ENCODE data around the gene BAHCC1. TPM values are rescaled to one million over a fixed set of nuclear protein-coding genes. Genes with fewer than 3 reads are reported as not detected.

Gene BAHCC1
- total and polyA plus RNA-seq, 2 donors: 10.1 to 15.9 TPM

- Histone ChIP-seq H3K4me3 (ENCODE audit: low read depth, low read length) (peak overlapping the region; percentile 62), H3K4me1 (ENCODE audit: insufficient read depth) (peaks cover 3% of the 10 kb centered on the region), H3K36me3 (ENCODE audit: insufficient read depth) (no peaks in the 10 kb centered on the region), H3K27ac (ENCODE audit: low read depth) (peak overlapping the region; percentile 95)
- no peak for DNase-seq (ENCODE audit: extremely low spot score)
- under 1% methylated on average over 57 of the region's 60 CpGs for WGBS
Measured at GRCh38 chr17:81386646-81387099, 8.6 kb upstream of the BAHCC1 start.

GRCh38 chr17:81387100-81388090 is 7.9 kb upstream of the BAHCC1 start:
- WGBS: 7% methylated on average over 96 of the region's 96 CpGs
- H3K4me1 ChIP-seq (ENCODE audit: insufficient read depth): peaks cover 3% of the 10 kb centered on the region
- no peak for DNase-seq (ENCODE audit: extremely low spot score)

GRCh38 chr17:81388091-81388611 is 7.1 kb upstream of the BAHCC1 start:
- Histone ChIP-seq H3K4me3 (ENCODE audit: low read depth, low read length) (no peak overlapping the region), H3K4me1 (ENCODE audit: insufficient read depth) (peaks cover 3% of the 10 kb centered on the region), H3K27ac (ENCODE audit: low read depth) (peak overlapping the region; percentile 95), H3K36me3 (ENCODE audit: insufficient read depth) (no peaks in the 10 kb centered on the region)
- DNase-seq (ENCODE audit: extremely low spot score): no peak
- 81% methylated on average over 14 of the region's 14 CpGs for WGBS

More at GRCh38 chr17:81387100-81388090, 7.9 kb upstream of the BAHCC1 start:
- H3K36me3 ChIP-seq (ENCODE audit: insufficient read depth): no peaks in the 10 kb centered on the region
- peak overlapping the region; percentile 62 for H3K4me3 ChIP-seq (ENCODE audit: low read depth, low read length)
- peak overlapping the region; percentile 95 for H3K27ac ChIP-seq (ENCODE audit: low read depth)

GRCh38 chr17:81388612-81389367 is 6.5 kb upstream of the BAHCC1 start:
- WGBS: 48% methylated on average over 19 of the region's 19 CpGs
- Histone ChIP-seq H3K4me1 (ENCODE audit: insufficient read depth) (peaks cover 3% of the 10 kb centered on the region), H3K4me3 (ENCODE audit: low read depth, low read length) (no peak overlapping the region), H3K36me3 (ENCODE audit: insufficient read depth) (no peaks in the 10 kb centered on the region), H3K27ac (ENCODE audit: low read depth) (peak overlapping the region; percentile 46)
- DNase-seq (ENCODE audit: extremely low spot score): no peak

- DNase-seq (ENCODE audit: extremely low spot score): no peak
- peaks cover 3% of the 10 kb centered on the region for H3K4me1 ChIP-seq (ENCODE audit: insufficient read depth)
Measured at GRCh38 chr17:81389585-81389984, 5.7 kb upstream of the BAHCC1 start.

GRCh38 chr17:81390029-81390872 is 5.0 kb upstream of the BAHCC1 start:
- peaks cover 3% of the 10 kb centered on the region for H3K4me1 ChIP-seq (ENCODE audit: insufficient read depth)
- 81% methylated on average over 17 of the region's 17 CpGs for WGBS

More at GRCh38 chr17:81389585-81389984, 5.7 kb upstream of the BAHCC1 start:
- H3K36me3 ChIP-seq (ENCODE audit: insufficient read depth): no peaks in the 10 kb centered on the region
- 70% methylated on average over 10 of the region's 10 CpGs for WGBS
- H3K4me3 ChIP-seq (ENCODE audit: low read depth, low read length): no peak overlapping the region
- H3K27ac ChIP-seq (ENCODE audit: low read depth): peak overlapping the region; percentile 67

GRCh38 chr17:81390873-81391255 is 4.4 kb upstream of the BAHCC1 start:
- Histone ChIP-seq H3K27ac (ENCODE audit: low read depth) (no peak overlapping the region), H3K4me3 (ENCODE audit: low read depth, low read length) (no peak overlapping the region), H3K4me1 (ENCODE audit: insufficient read depth) (peaks cover 3% of the 10 kb centered on the region), H3K36me3 (ENCODE audit: insufficient read depth) (no peaks in the 10 kb centered on the region)
- DNase-seq (ENCODE audit: extremely low spot score): no peak
- 93% methylated on average over 13 of the region's 13 CpGs for WGBS

More at GRCh38 chr17:81390029-81390872, 5.0 kb upstream of the BAHCC1 start:
- Histone ChIP-seq H3K4me3 (ENCODE audit: low read depth, low read length) (no peak overlapping the region), H3K27ac (ENCODE audit: low read depth) (no peak overlapping the region), H3K36me3 (ENCODE audit: insufficient read depth) (no peaks in the 10 kb centered on the region)
- DNase-seq (ENCODE audit: extremely low spot score): no peak

GRCh38 chr17:81391293-81391935 is 3.8 kb upstream of the BAHCC1 start:
- no peak for DNase-seq (ENCODE audit: extremely low spot score)
- peaks cover 3% of the 10 kb centered on the region for H3K4me1 ChIP-seq (ENCODE audit: insufficient read depth)
- WGBS: 74% methylated on average over 10 of the region's 10 CpGs
- no peak overlapping the region for H3K4me3 ChIP-seq (ENCODE audit: low read depth, low read length)
- peak overlapping the region; percentile 61 for H3K27ac ChIP-seq (ENCODE audit: low read depth)
- H3K36me3 ChIP-seq (ENCODE audit: insufficient read depth): no peaks in the 10 kb centered on the region

- no peak for DNase-seq (ENCODE audit: extremely low spot score)
- Histone ChIP-seq H3K4me1 (ENCODE audit: insufficient read depth) (peaks cover 3% of the 10 kb centered on the region), H3K36me3 (ENCODE audit: insufficient read depth) (no peaks in the 10 kb centered on the region), H3K27ac (ENCODE audit: low read depth) (peak overlapping the region; percentile 72), H3K4me3 (ENCODE audit: low read depth, low read length) (peak overlapping the region; percentile 92)
- WGBS: 15% methylated on average over 34 of the region's 34 CpGs
Measured at GRCh38 chr17:81391936-81392908, 3.0 kb upstream of the BAHCC1 start.

GRCh38 chr17:81392909-81393654 is 2.2 kb upstream of the BAHCC1 start:
- DNase-seq (ENCODE audit: extremely low spot score): no peak
- WGBS: 2% methylated on average over 93 of the region's 93 CpGs
- H3K27ac ChIP-seq (ENCODE audit: low read depth): peak overlapping the region; percentile 89
- H3K36me3 ChIP-seq (ENCODE audit: insufficient read depth): no peaks in the 10 kb centered on the region
- H3K4me3 ChIP-seq (ENCODE audit: low read depth, low read length): peak overlapping the region; percentile 92
- no peaks in the 10 kb centered on the region for H3K4me1 ChIP-seq (ENCODE audit: insufficient read depth)

Measured in urinary bladder (tissue), 4 donors.